Activated CD4-positive, alpha-beta T cell treated with anti-CD3 and anti-CD28 coated beads, Interleukin-2, amount 50 U/mL, for 48 hours (primary cell): ENCODE measurements around the gene TRAPPC12.
"Not testable (repeated sequence)": the region's sequence is repeated elsewhere in the genome, so short reads cannot be mapped to it uniquely, and the experiment has no call there.

Experiments
- DNase-seq, 2 experiments: peaks; one replicate each; pipeline ENCODE4 v3.0.0-alpha.2; 2020

Gene TRAPPC12

DNA sequence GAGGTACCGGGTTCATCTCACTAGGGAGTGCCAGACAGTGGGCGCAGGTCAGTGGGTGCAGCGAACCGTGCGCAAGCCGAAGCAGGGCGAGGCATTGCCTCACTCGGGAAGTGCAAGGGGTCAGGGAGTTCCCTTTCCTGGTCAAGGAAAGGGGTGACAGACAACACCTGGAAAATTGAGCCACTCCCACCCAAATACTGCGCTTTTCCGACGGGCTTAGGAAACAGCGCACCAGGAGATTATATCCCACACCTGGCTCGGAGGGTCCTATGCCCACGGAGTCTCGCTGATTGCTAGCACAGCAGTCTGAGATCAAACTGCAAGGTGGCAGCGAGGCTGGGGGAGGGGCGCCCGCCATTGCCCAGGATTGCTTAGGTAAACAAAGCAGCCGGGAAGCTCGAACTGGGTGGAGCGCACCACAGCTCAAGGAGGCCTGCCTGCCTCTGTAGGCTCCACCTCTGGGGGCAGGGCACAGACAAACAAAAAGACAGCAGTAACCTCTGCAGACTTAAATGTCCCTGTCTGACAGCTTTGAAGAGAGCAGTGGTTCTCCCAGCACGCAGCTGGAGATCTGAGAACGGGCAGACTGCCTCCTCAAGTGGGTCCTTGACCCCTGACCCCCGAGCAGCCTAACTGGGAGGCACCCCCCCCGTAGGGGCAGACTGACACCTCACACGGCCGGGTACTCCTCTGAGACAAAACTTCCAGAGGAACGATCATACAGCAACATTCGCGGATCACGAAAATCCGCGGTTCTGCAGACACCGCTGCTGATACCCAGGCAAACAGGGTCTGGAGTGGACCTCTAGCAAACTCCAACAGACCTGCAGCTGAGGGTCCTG lies 9.9 kb upstream of the TRAPPC12 start:
- DNase-seq: not testable (repeated sequence)

DNA sequence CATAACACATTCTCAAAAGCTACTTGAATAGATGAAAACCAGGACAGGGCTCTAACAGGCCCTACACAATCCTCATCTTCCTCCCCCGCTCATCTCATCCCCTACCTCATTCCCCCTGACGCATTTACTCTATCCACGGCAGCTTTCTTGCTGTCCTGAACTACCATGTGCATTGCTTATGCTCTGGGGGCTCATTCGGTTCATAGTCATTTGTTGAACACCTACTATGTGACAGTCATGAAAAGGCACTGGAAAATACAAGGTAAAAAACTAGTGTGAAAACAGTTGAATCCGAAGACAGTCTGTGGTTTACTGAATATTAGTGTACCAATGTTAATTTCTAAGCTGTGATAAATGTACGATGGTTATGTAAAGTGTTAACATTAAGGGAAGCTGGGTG lies 2.7 kb upstream of the TRAPPC12 start:
- no peak for DNase-seq

DNA sequence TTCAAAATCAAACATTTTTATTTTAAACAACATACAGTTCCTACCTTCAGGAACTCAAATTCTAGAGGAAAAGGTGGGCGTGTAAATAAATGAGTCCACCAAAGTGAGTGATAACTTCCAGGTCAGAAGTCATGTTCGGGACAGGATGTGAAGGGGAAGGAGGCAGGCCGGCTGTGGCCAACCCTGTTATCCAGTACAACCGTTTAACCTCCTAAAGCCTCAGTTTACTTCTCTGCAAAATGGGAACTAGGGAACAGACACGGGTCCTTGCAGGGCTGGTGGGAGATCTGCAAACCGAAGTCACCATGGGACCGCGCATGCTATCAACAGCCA lies 2.2 kb upstream of the TRAPPC12 start:
- DNase-seq: peak; percentile 44 to 48

DNA sequence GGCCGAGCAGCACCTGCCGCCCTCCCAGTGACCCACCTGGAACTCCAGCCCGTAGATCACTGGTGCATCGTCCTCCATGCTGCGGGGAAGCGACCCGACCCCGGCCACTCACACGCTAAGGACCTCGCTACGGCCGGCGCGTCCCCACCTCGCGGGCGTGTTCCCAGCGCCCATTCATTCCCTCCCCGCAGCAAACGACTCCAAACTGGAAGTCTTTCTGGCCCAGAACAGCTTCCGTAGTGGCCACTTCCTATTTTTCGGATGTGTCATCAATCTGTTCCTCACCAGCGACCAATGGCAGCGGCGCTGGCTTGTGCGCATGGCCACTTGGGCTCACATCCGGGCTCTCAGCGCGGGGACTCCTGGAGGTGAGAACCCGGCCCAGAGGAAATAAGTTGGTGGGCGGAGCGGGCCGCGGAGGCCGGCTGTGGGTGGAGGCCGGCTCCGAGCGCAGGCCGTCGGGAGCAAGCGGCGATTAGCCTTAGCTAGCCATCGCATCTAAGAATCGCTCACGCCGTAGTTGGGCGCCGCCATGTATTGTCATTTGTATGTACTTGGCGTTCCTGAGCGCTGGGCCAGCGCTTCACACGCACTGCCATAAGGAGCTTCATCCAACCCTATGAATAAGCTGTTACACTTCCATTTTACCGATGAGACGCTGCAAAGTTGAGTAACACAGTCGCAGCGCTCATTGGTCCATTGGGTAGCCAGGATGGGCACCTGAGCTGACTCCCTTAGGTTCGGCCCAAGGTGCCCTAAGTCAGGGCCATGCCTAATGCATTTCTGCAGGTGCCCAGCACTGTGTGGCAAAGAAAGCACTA lies 1.7 kb upstream of the TRAPPC12 start, which contains the start of gene EIPR1:
Gene EIPR1, minus strand, starts transcription at position 207 of the 821 bp plus-strand sequence. Its CDS starts 129 bp downstream, at position 78.
- peak; percentile 93 to 95 for DNase-seq

DNA sequence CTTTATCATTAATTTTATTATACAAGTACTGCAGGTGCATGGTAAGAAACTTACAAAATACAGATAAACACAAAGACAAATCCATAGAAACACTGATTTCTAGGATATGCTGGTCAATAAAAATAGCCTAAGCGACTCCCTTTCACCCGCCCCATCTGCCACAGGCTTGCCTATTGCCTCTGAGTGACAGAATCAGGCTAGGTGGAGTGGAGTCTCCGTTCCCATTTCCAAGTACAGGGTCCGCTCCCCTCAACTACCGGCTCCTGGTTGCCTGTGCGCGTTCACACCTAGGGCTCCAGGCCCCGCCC lies 201 bp upstream of the TRAPPC12 start:
- DNase-seq: no peak

DNA sequence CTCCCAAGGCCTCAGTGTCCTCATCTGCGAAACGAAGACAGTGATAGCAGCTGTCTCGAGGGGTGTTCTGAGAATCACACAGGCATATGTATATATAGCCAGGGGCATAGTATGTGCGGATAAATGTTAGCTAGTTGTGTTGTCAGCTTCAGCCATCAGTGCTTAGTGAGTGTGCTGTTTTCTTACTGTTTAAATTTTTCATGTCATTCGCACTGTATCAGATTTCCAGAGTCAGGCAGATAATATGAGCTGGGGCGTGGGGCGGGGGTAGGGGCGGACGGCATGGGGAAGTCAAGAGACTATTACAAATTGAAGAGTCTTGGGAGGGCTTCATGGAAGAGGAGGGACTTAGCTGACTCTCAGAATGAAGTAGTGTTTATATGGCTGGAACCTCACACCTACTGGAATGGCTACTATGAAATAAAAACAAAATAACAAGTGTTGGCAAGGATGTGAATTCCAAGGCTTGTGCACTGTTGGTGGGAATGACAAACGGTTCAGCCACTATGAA lies 7.0 kb downstream of the TRAPPC12 start:
- DNase-seq: no peak

DNA sequence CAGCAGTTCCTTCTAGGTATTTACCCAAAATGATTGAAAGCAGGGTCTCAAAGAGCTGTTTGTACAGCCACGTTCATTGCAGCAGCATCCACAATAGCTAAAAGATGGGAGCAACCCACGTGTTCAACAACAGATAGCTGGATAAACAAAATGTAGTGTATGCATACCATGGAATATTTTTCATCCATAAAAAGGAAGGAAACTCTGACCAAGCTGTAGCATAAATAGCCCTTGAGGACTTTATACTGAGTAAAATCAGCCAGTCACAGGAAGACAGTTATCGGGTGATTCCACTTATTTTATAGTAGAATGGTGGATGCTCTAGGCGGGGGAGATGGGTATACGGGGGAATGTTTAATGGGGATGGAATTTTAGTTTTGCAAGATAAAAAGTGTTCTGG lies 7.5 kb downstream of the TRAPPC12 start:
- no peak for DNase-seq

DNA sequence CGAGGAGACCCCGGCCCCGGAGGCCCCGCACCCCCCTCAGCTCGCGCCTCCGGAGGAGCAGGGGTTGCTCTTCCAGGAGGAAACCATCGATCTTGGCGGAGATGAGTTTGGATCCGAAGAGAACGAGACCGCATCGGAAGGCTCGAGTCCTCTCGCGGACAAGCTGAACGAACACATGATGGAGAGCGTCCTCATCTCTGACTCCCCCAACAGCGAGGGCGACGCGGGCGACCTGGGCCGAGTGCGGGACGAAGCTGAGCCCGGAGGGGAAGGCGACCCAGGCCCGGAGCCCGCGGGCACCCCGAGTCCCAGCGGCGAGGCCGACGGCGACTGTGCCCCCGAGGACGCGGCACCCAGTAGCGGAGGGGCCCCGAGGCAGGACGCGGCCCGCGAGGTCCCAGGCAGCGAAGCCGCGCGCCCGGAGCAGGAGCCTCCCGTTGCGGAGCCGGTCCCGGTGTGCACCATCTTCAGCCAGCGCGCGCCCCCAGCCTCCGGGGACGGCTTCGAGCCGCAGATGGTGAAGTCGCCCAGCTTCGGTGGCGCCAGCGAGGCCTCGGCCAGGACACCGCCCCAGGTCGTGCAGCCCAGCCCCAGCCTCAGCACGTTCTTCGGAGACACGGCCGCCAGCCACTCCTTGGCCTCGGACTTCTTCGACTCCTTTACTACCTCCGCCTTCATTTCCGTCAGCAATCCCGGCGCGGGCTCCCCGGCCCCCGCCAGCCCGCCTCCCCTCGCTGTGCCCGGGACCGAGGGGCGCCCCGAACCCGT lies 8.3 kb downstream of the TRAPPC12 start:
- no peak for DNase-seq

DNA sequence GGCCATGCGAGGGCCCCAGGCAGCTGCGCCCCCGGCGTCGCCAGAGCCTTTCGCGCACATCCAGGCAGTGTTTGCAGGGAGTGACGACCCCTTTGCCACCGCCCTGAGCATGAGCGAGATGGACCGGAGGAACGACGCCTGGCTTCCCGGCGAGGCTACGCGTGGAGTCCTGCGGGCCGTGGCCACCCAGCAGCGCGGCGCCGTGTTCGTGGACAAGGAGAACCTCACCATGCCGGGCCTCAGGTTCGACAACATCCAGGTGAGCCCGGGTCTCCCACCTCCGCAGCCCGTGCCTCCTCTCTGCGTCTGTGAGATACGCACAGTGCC lies 8.9 kb downstream of the TRAPPC12 start:
- DNase-seq: no peak

DNA sequence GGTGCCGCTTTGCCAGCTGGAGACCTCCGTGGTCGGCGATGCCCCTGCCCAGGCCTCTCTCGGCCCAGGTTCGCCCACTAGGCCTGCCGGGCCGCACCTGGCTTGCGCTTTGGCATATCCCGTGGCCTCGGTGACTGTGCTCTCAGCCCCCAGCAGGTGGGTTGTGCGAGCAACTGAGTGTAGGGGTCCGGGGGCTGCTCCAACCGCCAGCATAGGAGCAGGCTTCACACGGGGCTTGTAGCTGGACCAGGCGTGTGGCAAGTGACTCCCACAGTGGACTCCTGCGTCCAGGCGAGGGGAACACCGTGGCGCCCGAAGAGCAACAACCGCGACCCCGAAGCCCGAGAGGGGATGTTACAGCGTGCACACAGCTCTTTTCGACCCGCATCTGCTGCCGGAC lies 9.7 kb downstream of the TRAPPC12 start:
- DNase-seq: no peak

DNA sequence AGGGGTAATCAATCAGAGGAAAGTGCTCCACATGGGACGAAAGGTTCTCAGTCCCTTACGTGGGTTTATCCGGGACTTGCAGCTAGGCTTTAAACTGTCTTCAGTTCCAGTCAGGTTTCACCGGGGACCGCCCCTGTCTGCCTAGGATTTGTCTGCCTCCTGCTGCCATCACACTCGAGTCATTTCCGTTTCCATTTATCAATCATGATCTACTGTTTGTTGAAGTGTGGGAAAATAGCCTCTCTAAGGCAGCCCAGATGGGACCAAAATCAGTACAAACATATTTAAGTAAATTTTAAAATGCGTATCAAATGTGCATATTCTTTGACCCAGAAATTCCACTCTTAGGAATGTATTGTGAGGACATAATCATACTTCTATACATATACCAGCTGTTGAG lies 10.5 kb downstream of the TRAPPC12 start:
- DNase-seq: no peak

DNA sequence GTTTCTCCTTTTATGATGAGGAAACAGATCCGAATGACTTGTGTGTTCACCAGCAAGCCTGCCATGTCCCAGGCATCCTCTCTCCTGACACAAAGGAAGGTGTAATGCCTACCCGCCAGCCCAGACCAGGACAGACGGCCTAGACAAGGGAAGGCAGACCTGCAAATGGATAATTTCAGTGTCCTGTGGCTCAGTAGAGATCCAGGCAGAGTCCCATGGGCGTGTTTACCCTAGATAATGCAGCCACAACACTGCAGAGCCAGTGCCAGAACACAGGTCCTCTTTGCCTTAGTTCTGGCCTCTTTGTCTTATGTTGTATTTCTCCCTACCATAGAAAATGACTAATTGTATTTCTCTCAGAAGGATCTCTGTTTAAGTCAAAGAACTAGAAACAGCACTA lies 12.7 kb downstream of the TRAPPC12 start:
- no peak for DNase-seq

DNA sequence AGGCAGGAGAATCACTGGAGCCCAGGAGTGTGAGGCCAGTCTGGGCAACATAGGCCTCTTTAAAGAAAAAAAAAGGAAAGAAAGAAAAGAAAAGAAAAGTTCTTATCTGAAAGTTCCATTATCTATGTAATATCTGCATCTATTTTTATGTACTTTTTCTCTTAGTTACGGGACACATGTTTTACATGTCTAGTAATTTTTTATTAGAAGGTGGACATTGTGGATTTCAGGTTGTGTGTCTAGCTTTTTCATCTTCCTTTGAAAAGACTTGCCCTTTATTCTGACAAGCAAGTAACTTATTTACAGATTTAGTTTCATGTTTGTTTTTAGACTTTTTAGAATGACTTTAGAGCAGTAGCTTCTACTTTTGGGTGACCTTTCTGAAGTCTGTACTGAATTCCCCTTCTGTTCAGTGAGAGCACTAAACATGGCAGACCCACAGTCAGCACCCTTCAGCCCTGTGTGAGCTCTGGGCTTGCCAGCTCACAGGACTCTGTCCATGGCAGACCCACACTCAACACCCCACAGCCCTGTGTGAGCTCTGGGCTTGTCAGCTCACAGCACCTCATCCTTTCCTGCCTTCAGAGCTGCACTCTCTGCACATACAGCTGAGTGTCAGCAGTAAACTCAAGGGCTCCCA lies 17.5 kb downstream of the TRAPPC12 start:
- no peak for DNase-seq

DNA sequence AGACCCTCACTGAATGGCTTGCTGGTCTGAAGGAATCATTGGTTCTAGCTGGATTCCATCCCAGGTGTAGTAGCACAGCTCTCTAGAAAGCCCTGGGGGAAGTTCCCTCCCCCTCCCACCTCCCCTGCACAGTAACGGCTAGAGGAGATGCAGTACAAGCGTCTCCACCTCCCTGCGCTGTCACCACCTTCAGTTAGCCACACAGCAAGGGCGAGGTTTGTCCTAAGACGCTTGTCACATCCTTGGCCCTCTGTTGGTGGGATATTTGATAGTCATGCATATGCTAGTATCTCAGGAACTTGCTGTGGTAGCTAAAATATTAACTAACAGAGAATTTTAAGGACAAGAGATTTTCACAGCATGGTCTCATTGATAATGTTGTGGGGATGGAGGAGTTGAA lies 19.4 kb downstream of the TRAPPC12 start:
- DNase-seq: no peak

DNA sequence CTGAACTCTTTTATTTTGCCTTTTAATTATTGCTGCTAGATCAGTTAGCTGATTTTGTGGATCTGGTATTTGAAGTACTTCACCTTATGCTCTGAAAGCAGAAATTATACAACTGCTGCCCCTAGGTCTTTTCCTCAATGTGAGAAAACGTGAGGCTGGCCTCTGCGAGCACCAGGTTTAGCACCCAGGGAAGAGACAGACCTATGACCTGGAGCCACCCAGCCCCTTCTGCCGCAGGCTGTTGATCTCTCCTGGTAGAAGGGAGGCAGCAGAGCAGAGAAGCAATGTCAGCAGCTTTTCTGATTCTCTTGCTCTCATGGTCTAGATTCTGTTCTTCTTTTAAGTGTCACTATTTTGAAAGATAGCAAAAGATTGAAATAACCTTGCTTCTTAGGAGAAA lies 19.9 kb downstream of the TRAPPC12 start:
- DNase-seq: no peak

DNA sequence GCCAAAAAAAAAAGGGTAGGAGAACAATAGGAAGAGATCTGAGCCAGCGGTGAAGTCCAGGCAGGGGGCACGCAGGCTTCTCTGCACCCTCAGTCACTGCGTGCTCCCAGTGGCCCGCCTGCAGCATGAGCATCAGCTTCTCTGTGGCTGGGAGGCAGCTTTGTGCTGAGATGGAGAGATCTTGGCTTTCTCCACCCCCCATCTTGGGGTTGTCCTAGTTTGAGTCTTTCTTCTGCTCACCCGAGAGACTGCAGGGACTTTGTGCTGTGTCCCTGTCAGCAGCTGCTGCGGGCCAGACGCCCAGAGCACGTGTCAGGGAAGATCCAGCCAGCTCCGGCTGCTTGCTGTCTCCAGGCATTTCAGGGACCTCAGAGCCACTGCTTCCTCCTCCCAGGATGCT lies 20.3 kb downstream of the TRAPPC12 start:
- DNase-seq: no peak

DNA sequence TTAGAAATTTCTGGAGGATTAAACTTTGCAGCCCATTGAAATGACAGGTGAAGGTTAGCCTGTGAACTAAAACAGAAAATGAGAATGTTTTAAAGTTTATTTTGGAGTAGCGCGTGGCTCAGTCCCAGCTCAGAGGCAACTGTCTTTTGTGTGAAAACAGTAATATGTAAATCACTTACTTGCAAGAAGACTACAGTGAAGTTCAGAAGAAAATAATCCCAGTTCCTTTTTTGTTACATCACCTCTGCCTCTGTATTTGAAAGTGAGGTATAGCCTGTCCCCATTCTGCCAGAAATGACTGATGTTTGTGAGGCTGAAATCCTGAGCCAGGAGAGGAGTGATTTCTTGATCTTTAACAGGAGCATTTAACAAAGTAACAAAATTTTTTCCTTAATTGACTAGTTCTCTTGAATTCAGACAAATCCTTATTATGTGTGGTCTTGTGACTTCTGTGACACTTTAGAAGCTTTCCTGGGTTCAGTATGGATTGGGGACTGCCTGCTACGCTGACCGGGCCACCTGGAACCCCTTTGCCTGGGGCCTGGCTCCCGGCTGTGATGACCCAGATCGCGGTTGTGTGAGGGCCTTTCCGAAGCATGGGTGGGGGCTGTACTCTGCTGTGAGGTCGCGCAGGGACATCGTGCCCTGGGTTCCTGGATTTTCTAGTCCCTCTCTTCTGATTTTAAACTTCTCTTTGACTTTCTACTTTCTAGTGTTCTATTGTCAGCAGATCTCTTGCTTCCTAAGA lies 24.3 kb downstream of the TRAPPC12 start:
- no peak for DNase-seq

DNA sequence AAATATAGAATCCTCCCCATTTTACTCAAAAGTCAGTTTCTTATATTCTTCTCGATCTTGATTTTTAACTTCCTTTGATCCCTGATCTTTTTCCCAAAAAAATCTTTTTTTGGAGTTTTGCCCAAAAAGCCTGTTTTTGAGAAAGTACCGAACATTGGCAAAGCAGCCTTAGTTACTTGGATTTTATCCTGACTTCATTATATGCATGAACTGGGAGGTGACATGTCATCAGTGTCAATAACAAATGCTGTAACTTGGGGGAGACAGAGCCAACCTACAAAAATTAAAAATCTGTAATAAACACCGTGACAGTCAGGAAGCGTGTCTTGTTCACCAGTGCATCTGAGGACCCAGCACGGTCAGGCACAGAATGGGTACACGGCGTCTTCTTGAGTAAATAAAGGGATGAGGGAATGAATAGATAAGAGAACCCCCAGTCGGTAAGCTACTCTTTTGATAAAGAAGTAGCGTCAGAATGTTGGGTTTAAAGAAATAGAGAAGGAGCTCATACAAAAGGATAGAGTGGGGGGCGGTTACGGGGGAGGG lies 24.9 kb downstream of the TRAPPC12 start:
- DNase-seq: no peak

DNA sequence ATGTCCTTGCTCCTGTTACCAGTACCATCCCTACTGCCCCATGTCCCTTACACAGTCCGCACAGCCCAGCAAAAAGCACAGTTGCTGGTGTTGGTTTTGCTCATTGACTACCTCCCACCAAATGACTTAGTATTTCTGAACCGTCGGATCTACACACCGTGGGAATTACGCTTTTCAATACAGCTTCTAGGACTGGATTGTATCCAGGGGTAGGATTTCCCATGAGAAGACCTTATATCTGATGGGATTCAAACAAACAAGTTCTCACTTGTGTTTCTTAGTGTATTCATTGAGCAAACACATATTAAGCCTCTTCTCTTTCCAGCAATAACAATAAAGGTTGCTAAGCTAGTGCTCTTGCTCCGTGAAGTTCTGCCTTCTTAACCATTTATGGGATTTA lies 25.8 kb downstream of the TRAPPC12 start:
- DNase-seq: no peak

DNA sequence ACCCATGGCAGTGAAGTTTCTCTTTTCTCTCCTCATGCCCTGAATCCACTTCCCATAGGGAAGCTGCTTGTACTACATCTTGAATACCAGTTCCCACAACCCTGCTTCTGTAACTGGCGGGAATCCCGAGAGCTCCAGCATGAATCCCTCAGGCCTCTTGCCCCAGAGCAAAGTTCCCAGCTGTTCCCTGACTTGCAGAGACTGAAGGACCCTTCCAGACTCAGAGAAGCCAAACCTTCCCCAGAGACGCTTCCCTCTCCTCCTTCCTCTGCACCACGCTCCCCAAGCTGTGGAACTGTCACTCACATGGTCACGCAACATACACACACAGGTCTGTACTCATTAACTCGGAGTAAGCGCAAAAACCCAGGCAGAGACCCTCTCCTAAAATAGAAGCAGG lies 26.4 kb downstream of the TRAPPC12 start:
- DNase-seq: no peak

DNA sequence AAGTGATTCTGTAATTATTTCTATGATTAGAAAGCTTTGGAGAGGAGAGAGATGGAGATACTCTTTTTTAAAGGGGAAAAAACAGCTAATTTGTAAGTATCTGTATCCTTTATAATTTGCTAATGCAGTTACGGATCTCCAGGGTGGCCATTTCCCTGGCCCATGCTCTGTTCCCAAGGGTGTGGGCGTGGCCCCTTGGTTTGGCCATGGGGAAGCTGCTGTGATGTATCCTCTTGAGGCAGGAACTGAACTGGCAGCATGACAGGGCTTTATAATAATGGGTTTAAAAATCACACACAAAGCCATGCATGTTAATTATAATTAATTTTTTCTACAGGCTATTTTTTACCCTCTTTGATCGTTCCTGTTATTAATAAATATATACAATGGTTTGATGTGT lies 27.0 kb downstream of the TRAPPC12 start:
- DNase-seq: no peak

DNA sequence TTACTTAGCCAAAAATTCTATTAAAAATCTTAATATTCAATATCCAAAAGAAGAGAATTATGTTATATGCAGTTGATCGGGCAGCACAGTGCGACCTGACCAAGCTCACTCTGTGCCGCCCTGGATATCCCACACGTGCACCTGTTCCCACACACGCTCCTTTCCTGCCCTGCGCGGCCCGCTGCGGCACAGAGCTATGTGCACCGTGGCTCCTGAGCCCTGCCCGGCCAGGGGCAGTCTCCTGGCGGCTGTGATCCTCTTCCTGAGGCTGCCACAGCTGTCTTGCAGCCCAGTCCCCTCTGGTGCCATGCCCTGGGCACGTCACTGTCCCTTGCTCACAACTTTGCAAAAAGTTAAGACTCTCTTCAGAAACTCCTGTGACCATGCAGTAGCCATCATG lies 29.3 kb downstream of the TRAPPC12 start:
- no peak for DNase-seq
